ENCODE measurements around the gene COMT.

Gene COMT

DNA sequence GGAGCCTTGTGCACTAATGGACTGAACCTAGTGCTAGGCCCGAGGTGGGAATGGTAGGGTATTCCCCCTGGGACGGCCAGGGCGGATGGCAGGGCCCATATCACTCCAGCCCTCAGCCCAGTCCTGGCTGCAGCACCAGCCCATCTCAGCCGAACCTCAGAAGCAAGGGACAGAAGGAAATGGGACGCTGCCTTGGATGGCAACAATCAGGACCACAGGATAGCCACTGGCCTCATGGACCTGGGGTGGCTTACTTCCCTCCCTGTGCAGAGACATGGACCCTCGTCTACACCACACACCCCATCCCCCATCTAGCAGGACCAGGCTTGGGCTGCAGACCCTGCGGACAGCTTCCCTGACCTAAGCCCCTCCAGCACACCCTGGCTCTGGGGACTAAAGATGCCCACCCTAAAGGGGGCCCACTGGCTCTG is 50.9 kb downstream of the COMT start:
- in situ Hi-C loops (cut with MboI; ENCODE audit: low sequenced_read_pairs): no loop called here

DNA sequence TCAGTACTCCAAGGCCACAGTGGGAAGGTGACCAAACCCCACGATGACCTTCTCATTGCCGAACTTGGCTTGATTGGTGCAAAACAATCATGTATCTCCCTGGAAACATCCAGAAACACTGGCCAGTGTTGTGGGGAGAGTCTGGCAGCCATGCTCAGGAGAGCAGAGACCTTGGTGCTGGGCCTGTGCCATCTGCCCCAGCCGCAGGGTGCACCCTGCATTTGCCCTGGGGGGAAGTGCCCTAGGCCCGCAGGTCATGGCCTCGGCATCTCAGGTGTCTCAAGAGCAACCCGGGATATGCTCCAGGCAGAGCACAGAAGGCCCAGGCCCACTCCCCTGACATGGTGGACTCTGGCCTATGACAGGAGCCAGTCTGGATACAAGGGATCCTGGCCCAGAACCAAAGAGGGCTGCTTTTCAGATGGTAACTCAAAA is 51.4 kb downstream of the COMT start:
- in situ Hi-C loops (cut with MboI; ENCODE audit: low sequenced_read_pairs): no loop called here

DNA sequence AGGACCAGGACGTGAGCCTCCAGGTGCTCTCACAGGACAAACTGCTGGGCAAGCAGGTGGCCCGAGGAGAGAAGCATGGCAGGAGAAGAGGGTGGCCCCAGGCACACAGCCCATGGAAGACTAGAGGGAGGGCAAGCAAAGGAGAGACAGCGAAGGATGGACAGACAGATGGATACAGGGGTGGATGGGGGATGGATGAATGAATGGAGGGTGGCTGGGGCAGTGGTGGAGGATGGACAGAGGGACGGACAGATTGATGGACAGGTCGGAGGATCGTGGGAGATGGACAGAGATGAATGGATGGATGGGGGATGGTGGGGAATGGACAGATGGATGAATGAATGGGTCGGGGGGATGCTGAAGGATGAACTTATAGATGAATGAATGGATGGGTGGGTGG is 52.4 kb downstream of the COMT start:
- in situ Hi-C loops (cut with MboI; ENCODE audit: low sequenced_read_pairs): no loop called here

DNA sequence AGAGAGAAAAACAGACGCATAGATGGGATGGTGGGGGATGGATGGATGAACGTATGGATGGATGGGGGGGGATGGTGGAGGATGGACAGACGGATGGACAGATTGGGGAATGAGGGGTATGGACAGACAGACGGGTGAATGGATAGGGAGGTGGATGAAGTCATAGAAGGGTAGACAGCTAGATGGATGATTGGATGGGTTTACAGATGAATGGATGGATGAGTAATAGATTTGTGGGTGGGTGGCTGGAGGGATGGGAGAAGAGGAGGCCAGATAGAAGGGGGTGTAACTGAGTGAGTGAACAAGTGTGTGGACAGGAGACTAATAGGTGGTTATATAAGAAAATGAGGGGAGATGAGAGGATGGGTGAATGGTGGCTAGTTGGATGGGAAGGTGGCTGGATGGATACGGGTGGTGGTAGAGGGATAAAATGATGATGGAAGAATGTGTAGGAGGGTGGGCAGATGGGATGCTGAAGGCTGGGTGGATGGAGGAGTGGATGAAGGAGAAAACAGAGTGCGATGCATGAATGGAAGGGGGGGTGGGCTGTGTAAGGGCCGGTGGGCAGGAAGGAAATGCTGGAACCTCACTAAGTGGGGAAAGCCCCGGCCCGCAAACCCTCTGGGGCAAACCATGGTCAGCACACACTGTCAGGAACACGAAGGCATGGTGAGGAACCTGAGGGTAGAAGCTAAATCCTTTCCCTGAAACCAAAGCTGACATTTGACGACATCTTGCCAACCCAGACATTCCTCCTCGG is 53.5 kb downstream of the COMT start:
- in situ Hi-C loops (cut with MboI; ENCODE audit: low sequenced_read_pairs): no loop called here

DNA sequence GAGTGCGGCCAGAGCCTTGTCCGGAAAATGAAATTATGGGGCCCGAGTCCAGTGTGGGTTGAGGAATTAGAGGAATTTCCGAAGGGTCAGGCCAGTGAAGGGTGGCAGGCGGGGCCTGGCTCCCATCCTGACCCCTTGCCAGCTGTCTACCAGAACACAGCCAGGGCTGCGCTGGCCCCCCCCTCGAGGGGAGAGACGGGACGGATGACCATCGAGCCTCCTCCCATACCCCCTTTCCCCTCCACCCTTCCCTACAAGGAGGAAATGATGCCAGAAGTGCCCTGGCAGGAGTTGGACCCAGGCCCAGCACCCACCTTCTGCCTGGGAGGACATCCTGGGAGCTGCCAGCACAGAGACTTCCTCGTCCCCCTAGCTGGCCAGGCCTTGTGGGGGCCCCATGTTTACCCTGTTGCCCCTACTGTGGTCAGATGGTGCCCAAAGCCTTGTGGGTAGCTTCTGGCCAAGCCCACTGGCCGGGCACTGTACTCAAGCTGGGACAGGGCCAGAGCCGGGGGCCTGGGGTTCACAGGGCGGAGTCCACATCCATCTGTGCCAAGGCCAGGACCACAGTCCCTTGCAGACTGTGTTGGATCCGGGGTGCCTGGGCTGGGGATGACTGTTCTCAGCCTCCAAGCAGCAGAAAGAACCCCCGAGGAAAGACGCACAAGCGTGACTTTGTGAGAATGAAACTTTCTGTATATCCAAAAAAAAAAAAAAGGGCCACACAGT is 54.2 kb downstream of the COMT start:
- in situ Hi-C loops (cut with MboI; ENCODE audit: low sequenced_read_pairs): no loop called here

DNA sequence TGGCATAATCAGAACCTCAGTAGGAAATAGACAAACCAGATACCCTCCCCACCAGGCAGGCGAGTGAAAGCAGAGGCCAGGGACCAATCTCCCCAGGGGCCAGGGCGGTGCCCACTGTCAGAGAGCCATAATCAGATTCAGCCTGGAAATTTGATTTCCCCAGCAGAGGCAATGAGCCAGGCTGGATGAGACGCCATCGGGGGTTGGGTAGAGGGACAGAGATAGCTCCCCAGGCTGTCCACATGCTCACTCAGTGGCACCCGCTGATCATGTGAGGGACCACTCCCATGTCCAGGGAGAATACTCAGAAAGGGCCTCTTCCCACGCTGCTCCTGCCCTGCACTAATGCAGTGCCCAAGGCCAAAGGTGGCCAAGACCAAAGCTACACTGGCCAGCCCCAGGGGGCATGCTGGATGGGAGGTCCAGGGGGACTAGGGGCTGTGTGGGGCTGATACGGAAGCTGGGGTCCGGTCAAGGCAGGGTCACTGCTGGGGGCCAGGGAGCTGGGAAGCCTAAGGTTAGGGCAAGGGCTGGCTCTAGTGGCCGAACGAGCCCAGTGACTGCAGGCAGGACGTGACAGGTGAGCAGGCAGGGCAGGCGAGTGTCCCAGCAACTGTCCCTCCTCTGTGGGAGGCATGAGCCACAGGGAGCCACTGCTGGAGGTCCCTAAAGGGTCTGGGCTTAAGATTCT is 55.3 kb downstream of the COMT start:
- in situ Hi-C loops (cut with MboI; ENCODE audit: low sequenced_read_pairs): no loop called here

DNA sequence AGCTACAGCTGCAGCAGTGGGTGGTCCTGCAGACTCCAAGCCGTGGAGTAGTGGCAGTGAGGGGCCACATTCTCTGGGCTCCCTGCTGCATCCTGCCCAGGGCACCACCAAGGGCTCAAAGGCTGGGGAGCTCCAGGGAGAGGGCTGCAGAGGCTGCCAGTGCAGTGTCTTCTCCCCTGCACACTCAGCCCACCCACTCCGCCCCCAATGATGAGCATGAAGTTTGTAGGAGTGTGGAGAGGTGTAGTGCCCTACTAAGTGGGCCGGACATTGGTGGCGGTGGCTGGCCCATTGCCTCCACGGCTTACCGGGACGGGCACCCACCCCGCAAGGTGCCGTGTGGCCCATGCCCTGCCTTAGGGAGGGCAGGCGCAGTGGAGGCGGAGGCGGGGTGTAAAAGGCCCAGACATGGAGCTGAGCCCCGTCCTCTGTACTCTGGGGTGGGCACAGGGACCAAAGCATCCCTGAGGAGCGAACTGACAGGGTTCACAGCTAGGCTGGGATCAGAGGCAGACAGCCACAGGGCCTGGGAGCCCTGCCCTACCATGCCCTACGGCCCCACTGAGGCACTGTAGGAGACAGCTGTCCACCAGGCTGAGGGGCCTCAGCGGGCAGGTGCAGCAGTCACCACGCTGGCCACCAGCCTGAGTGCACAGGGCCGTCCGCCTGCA is 56.1 kb downstream of the COMT start:
- in situ Hi-C loops (cut with MboI; ENCODE audit: low sequenced_read_pairs): no loop called here

DNA sequence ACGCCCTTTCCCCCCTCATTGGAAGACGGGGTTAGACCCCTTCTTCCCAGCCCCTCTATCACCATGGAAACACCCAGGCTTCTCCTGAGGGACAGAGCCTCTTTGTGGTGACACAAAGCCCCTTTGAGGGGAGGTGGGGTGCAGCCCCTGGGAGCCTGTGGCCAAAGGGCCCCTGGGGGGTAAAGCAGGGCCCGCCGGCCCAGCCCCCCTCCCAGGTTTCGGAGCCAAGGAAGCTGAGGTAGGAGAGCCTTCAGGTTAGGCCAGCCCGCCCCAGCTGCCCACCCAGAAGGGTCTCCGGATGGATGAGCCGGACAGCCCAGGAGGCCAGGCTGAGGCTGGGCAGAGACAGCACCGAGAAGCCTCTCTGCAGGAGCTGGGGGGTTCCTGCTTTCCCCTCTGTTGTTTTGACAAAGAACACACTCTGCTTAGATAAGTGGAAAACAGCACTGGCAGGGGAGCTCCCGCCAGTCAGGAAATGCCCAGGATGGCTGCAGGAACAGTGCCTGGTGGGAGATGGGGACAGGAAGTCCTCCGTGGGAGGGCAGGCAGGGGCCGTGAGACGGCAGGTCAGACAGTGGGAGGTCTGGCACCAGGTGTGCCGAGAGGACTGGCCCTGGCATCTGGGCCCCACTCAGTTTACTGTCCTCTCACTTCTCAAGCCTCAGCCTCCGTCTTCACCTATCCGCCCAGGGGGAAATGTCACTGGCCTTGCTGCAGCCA is 56.8 kb downstream of the COMT start:
- in situ Hi-C loops (cut with MboI; ENCODE audit: low sequenced_read_pairs): no loop called here

DNA sequence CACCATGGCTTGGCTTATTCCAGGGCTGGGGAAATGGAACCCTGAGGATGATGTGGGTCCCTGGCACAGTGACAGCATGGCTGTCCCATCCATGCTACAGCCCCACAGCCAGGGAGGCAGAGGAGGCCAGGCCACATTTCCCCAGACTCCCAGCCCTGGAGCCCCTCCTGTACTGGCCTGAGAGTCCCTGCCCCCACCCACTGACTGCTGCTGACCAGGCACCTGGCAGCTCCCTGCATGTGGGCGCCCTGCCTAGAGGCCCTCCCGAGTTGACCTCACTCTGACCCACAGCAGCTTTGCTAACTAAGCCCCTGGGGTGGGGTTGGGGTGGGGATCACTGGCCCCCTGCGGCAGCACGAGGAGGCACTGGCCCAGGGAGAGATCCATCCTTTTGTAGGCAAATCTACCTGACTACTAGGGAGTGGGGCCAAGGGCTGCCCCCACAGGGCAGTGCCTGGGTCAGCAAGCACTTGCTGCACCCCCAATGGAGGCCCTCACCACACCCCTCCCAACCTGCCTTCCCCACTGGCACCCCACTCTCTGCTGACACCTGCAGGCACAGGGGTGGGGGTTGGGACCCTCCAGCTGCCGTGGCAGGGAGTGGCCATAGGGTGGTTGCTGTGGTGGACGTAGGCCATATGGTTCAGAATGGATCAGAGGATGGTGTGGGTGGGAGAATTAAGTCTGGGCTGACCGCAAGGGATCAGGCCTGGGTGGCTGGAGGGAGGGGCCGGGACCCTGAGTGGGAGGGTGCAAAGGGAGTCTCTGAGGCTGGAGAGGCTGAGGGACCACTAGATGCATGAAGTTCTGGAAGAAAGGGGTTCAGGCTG is 57.6 kb downstream of the COMT start:
- in situ Hi-C loops (cut with MboI; ENCODE audit: low sequenced_read_pairs): no loop called here

DNA sequence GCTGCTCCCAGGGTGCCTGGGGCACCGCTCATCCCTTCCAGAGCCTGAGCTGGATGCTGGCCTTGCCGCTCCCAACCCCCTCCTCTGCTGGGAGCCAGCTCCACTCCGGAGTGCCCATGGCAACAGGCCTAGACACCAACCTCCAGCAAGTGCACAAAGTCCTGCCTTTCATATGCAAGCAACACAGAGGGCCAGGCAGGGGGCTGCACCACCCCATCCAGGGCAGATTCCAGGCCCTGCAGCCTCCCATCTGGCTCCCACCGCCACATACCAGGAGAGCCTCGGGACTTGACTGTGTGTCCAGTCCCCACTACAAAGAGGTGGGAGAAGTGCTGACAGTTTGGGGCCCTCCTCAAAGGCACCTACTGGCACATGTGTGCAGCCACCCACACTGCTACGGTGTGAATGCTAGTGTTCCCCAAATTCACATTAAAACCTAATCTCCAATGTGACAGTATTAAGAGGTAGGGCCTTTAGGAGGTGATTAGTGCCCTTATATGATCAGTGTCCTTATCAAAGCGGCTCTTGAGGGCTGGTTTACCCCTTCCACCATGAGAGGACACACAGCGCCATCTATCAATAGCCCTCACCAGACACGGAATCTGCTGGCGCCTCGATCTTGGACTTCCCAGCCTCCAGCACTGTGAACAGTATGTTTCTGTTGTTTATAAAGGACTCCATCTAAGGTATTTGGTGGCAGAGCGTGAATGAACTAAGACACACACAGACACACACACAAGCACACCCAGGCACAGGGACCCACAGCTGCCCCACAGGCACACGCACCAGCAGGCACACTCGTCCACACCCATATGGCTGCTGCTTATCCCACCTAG is 58.9 kb downstream of the COMT start:
- in situ Hi-C loops (cut with MboI; ENCODE audit: low sequenced_read_pairs): no loop called here

DNA sequence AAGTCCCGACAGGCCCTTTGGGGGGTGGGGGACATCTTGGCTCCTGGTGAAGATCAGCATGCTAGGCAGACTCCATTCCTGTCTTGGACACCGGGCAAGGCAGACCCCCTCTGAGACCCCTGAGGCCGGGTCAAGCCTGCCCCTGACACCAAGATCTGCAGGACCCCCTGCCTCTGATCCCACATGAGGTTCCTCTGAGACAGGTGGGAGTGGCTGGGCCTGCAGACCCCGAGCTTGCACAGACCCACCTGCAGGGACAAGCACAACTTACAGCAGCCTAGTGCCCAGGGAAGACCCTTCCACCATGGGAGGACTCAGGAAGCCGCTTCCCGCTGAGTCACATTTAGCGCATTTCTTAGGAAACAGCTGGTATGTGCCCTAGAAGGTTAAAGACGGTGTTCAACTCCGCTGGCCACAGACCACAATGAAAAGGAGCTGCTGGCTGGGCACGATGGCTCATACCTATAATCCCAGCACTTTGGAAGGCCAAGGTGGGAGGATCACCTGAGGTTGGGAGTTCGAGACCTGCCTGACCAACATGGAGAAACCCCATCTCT is 59.6 kb downstream of the COMT start:
- in situ Hi-C loops (cut with MboI; ENCODE audit: low sequenced_read_pairs): no loop called here

DNA sequence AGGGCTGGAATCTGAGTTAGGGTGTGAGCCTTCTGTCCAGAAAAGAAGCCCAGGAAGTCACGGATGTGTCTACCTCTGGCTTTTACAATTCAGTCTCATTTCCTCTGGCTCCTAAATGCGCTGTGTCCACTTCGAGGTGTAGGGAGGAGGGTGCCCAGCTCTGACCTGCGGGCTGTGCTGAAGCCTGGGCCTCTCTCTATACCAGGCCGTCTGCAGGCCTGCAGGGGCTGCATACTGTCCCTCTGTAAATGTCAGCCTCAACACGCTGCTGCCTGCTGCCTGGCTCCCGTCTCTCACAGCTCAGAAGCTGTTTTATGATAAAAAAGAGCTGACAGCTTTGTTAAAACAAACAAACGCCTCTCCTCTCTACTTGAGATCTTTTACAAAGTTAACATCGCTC is 60.6 kb downstream of the COMT start:
- in situ Hi-C loops (cut with MboI; ENCODE audit: low sequenced_read_pairs): no loop called here

DNA sequence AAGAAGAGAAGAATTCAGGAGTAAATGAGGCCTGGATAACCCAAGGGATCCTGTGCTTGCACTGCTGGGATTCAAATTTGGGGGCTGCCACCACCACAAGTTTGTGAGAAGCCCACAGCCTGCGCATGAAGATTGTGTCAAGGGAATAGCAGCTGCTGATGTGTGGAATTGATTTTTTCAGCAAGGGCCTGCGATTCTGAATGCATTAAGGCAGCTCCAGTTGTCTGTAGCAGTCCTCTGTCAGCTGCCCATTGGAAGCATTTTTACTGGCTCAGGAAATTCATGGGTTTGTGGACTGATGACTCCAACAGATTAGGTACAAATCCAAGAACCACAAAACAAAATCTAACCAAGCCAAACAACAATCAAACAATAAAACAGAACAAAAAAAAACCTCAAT is 61.1 kb downstream of the COMT start:
- in situ Hi-C loops (cut with MboI; ENCODE audit: low sequenced_read_pairs): no loop called here

DNA sequence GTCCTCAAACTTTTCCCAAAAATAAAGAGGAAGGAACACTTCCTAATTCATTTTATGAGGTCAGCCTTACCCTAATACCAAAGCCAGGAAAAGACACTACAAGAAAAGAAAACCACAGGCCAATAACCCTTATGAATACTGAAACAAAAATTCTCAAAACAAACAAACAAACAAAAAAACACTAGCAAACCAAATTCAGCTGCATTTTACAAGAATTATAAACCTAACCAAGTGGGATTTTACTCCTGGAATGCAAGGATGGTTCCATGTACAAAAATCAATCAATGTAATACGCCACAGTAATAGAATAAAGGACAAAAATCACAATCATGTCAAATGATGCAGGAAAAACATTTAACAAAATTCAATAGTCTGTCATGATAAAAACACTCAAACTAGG is 61.7 kb downstream of the COMT start:
- in situ Hi-C loops (cut with MboI; ENCODE audit: low sequenced_read_pairs): no loop called here

DNA sequence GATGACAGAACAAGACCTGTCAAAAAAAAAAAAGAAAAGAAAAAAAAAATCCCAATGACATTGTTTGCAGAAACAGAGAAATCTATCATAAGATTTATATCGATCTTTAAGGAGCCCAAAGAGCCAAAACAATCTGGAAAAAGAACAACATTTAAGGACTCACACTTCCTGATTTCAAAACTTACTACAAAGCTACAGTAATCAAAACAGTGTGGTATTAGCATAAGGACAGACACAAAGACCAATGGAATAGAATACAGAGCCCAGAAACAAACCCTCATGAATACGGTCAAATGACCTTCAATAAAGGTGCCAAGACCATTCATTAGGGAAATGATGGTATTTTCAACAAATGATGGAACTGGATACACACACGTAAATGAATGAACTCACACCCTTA is 62.9 kb downstream of the COMT start:
- in situ Hi-C loops (cut with MboI; ENCODE audit: low sequenced_read_pairs): no loop called here

DNA sequence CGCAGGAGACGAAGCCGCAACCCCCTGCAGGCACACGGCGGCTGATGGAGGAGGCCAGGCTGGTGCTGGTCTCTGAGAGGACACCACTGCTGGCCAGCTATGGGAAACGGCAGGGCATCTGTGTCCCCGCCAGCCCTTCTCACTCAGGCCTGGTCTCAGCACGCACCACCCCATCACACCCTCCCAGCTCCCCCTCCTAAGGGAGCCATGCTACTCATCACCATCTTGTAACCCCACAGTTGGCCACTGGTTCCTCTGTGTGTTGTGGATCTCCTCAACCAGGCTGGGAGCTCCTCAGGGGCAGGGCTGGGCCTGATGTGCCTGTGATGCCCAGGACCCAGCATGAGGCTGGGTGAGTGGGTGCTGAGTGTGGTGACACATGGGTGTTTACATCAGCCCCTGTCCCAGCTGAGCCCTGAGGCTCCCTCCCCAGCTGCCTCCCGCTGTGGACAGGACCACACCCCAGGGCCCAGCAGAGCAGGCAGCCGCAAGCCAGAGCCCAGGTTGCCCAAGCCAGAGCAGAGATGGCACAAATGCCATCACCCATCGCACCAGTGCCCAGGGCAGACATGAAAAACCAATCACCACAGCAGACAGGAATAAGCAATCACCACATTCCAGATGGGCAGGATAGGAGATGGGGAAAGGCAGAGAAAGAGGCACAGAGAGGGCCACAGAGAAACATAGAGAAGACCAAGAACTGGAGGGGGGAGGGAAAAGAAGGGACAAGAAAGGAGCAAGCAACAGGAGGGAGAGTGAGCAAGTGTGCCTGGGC is 66.8 kb downstream of the COMT start:
- in situ Hi-C loops (cut with MboI; ENCODE audit: low sequenced_read_pairs): no loop called here

DNA sequence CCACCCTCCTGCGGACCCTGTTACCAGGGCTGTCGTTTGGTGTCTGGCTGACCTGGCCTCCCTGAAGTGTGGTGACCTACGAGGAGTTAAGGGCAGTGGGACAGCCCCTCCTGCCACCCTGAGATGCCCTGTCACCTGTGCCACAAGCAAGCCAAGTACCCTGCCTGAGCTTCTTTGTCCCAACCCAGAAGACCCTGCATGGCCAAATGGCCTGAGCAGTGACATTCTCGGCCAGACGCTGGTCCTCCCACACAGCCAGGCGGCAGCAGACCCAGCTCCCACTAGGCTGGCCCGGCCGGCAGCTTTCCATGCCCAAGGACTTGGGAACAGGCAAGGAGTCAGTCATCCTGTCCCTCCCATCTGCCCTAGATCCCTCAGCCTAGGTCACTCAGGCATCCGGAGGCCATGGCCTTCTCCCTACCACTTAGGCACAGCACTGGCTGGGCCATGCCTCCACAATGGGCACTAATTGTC is 67.5 kb downstream of the COMT start:
- in situ Hi-C loops (cut with MboI; ENCODE audit: low sequenced_read_pairs): no loop called here
